HG02763 (cell line): ENCODE data around the gene SAMD14.

Source experiments
- ATAC-seq: cut with Tn5 transposase; IDR thresholded peaks from one replicate; pipeline ENCODE4 v1.9.1; 2021; ENCODE audit warnings: mild to moderate bottlenecking, moderate library complexity; ENCODE audit not compliant: unreplicated experiment

Gene SAMD14

DNA sequence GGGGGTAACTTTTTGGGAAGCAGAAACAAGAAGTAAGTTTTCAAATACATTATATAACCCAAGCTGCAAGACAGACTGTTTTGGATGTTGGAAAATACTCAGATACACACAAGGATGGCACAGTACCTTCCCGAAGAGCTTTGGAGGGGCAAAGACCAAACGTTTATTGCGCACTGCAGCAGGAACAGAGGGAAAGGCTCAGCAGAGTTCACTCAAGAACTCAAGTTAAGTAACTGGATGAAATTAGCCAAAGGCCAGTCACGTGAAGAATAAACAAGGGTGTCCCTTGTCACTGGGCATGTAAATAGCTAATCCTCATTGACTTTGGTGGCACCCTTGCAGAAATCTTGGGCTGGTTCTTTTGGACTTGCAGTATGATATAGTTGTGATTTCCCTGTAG, 32.0 kb downstream of the SAMD14 start:
- no peak for ATAC-seq

GRCh38 chr17:50097455-50097854, 32.5 kb downstream of the SAMD14 start:
- no peak for ATAC-seq

GRCh38 chr17:50096758-50097157, 33.2 kb downstream of the SAMD14 start:
- no peak for ATAC-seq

DNA sequence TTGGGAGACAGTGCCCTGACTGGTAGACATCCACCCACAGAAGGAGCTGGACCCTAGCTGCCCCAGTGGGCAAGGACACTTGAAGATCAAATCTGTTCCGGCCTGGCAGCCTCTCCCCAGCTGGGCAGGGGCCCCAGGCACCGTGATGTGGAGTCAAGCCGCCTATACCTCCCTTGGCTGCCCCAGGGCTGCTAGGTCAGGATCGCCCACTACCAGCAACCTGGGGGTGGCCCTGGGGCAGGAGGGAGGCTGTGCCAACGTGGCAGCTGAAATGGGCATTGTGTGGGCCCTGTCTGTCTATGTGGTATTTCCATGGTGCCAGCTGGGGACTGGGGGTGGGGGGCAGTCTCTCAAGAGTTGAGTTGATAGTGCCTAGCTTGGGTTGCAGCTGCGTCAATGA, 33.9 kb downstream of the SAMD14 start:
- ATAC-seq: no peak

- ATAC-seq: no peak
These were observed 34.3 kb downstream of the SAMD14 start for GRCh38 chr17:50095626-50096037.

DNA sequence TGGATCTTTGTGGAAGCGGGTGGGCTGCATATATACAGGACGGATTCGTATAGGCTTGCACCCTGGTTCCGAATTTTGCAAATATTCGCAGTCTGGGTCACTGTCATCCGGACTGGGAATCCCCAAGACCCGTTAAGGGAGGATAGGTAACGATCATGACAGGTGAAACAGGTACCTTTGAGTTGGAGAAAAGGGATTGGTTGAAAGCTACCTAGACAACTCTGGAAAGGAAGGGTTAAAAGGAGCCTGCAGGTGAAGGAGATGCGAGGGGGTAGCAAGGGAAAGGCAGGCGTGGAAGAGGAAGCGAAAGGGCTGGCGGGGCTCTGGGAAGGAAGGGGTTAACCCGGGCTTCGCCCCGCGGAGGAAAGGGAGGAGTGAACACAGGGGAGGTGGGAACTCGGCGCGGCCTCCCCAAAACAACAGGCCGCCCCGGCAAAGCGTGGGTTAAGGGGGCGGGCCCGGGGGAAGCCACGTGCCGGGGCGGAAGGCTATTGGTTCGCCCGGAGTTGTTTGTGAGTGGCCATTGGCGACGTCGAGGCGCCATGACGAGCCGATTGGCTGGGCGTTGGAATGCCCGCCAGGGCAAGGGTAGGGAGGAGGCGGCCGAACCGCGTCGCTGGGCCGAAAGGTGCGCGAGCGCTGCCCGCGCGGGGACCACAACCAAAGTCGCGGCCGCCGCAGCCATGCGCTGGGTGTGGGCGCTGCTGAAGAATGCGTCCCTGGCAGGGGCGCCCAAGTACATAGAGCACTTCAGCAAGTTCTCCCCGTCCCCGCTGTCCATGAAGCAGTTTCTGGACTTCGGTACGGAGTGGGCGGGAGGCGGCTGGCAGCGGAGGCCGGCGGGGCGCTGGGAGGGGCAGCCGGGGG, 35.0 kb downstream of the SAMD14 start, which contains the start of gene PDK2:
Gene PDK2, plus strand, starts transcription at position 599 of the 867 bp plus-strand sequence. Its CDS starts 85 bp downstream, at position 684.
- ATAC-seq: peak; percentile 89

DNA sequence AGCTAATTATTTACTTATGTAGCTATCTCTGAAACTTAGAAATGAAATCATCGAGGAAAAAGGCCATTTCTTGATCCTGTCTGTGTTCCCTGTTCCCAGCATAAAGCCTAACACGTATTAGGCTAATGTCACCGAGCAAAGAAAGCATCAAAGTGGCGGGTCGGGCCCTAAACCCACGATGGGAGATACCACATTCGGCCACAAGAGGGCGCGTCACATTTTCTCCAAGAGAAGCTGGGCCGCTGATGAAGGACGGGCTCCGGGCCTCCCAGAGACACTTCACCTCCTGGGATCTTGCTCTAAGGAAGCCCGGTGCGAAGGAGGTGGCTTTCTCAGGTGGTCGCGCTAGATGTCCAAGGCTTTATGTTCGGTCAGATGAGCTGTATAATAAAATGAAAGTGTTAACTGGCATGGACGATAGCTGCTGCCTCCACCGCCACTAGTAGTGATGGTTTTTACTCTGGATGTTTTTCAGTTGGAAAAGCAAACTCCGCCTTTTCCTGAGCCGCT, 35.7 kb downstream of the SAMD14 start:
- no peak for ATAC-seq

- ATAC-seq: no peak
These were observed 36.2 kb downstream of the SAMD14 start for GRCh38 chr17:50093807-50094206.

GRCh38 chr17:50093246-50093645, 36.7 kb downstream of the SAMD14 start:
- ATAC-seq: no peak

DNA sequence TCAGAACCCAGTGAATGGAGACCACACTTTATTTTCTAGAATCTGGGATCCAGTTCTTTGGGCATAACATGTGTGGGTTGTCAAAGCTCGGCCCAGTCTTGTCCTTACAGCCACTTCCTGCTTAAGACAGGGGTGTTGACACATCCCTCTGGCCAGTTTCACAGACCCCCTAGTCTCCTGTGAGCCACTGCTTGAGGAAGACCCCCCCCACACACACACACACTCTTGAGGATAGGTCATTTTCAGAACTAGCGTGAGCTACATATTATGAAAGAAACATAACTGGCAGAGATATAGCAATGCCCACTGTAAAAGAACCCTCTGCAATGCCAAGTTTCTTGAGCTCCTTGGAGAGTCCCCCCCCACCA, 38.1 kb downstream of the SAMD14 start:
- no peak for ATAC-seq

DNA sequence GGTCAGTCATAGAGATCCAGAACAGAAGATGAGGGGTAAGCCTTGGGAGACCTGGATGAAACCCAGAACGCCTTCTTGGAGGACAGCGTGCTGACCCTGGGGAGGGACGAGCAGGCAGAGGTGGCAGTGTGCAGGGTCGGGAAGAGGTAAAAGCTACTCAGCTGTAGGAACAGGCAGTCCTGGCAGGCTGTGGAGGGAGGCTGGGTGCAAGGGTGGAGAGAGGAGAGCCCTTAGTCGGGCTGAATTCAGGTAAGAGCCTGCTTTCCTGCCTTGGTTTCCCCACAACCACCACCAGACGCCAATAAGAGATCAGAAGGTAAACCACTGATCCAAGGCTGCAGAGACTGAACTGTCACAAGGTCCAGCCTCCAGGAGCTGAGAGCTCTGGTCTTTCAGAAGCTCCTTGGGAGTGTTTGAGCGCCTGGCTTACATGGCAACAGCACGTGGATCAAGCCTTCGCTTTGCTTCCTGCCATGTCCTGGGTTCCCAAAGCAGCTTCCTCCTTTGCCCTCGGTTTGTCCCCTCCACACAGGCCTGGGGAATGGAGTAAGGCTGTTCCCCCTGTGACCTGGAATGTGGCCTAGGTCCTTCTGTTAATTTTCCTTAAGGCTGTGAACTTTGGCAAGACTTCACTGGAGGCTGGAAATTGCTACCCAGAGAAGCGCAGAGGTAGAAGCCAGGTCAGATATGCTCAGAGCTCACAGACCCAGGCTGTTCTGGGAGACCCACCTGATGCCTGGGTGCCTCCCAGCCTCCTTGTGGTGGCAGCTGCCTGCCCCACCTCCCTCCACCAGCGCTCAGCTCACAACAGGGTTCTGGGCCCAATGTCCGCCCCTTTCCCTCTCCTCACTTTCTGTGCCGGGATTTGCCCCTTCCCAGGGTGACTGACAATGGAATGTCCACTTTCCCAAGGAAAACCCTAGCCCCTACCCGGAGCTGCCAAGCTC, 38.7 kb downstream of the SAMD14 start:
- ATAC-seq: no peak

- ATAC-seq: no peak
These were observed 39.9 kb downstream of the SAMD14 start for GRCh38 chr17:50090071-50090470.

DNA sequence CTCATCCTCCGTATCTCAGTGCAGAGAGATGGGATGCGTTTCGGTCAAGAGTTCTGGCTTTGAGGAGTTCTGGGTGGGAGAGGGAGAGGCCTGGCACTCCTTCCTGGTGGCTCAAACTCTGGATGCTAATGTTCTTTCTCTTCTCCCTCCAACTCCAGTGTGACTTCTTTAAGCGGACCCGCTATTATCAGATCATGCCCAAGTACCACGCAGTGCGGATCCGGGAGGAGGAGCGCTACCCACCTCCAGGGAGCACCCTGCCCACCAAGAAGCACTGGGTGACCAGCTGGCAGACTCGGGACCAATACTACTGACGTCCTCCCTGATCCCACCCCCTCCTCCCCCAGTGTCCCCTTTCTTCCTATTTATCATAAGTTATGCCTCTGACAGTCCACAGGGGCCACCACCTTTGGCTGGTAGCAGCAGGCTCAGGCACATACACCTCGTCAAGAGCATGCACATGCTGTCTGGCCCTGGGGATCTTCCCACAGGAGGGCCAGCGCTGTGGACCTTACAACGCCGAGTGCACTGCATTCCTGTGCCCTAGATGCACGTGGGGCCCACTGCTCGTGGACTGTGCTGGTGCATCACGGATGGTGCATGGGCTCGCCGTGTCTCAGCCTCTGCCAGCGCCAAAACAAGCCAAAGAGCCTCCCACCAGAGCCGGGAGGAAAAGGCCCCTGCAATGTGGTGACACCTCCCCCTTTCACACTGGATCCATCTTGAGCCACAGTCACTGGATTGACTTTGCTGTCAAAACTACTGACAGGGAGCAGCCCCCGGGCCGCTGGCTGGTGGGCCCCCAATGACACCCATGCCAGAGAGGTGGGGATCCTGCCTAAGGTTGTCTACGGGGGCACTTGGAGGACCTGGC, 40.8 kb downstream of the SAMD14 start:
- no peak for ATAC-seq

GRCh38 chr17:50087912-50088405, 42.0 kb downstream of the SAMD14 start:
- ATAC-seq: no peak

GRCh38 chr17:50087246-50087911, 42.6 kb downstream of the SAMD14 start:
- ATAC-seq: no peak

- ATAC-seq: no peak
These were observed 48.2 kb downstream of the SAMD14 start for GRCh38 chr17:50081757-50082156.

GRCh38 chr17:50080827-50081226, 49.1 kb downstream of the SAMD14 start:
- ATAC-seq: no peak

GRCh38 chr17:50080096-50080480, 49.9 kb downstream of the SAMD14 start:
- ATAC-seq: no peak

GRCh38 chr17:50079334-50080095, 50.4 kb downstream of the SAMD14 start:
- no peak for ATAC-seq
